SW 1271 (cell line): ENCODE measurements around the gene RUNX1.

Source experiments
- DNase-seq, 2 experiments: peaks; one replicate each; lab custom pipeline; 2025; lab: John Stamatoyannopoulos, UW

Gene RUNX1

GRCh38 chr21:34946385-34946840 is 102.7 kb downstream of the RUNX1 start:
- no peak for DNase-seq

GRCh38 chr21:34945288-34945687 is 103.8 kb downstream of the RUNX1 start:
- DNase-seq: no peak

GRCh38 chr21:34944015-34944755 is 104.9 kb downstream of the RUNX1 start:
- DNase-seq: no peak

GRCh38 chr21:34942911-34943310 is 106.2 kb downstream of the RUNX1 start:
- no peak for DNase-seq

GRCh38 chr21:34941162-34941561 is 107.9 kb downstream of the RUNX1 start:
- DNase-seq: no peak

- no peak for DNase-seq
These were observed 109.3 kb downstream of the RUNX1 start for GRCh38 chr21:34939673-34940331.

- no peak for DNase-seq
These were observed 110.9 kb downstream of the RUNX1 start for GRCh38 chr21:34938089-34938764.

- DNase-seq: no peak
These were observed 112.1 kb downstream of the RUNX1 start for GRCh38 chr21:34936883-34937563.

GRCh38 chr21:34936371-34936789 is 112.7 kb downstream of the RUNX1 start:
- DNase-seq: no peak

GRCh38 chr21:34935898-34936297 is 113.2 kb downstream of the RUNX1 start:
- DNase-seq: no peak

- DNase-seq: no peak
These were observed 113.7 kb downstream of the RUNX1 start for GRCh38 chr21:34935452-34935851.

- DNase-seq: no peak
These were observed 114.8 kb downstream of the RUNX1 start for GRCh38 chr21:34934350-34934749.

- no peak for DNase-seq
These were observed 115.3 kb downstream of the RUNX1 start for GRCh38 chr21:34933609-34934335.

- DNase-seq: no peak
These were observed 116.9 kb downstream of the RUNX1 start for GRCh38 chr21:34932233-34932632.

GRCh38 chr21:34930971-34931370 is 118.1 kb downstream of the RUNX1 start:
- DNase-seq: no peak

- DNase-seq: no peak
These were observed 120.5 kb downstream of the RUNX1 start for GRCh38 chr21:34928637-34929036.

- DNase-seq: no peak
These were observed 121.1 kb downstream of the RUNX1 start for GRCh38 chr21:34927992-34928391.

- DNase-seq: no peak
These were observed 122.2 kb downstream of the RUNX1 start for GRCh38 chr21:34926803-34927467.

GRCh38 chr21:34925597-34925996 is 123.5 kb downstream of the RUNX1 start:
- DNase-seq: no peak

GRCh38 chr21:34924771-34925419 is 124.2 kb downstream of the RUNX1 start:
- DNase-seq: no peak

- DNase-seq: no peak
These were observed 124.9 kb downstream of the RUNX1 start for GRCh38 chr21:34924194-34924593.
